SK-N-SH (cell line): ENCODE measurements around the gene PFN1. TPM values are rescaled to one million over a fixed set of nuclear protein-coding genes. Genes with fewer than 3 reads are reported as not detected.

Experiments used
- CTCF ChIA-PET: fragments of 300-600, 350-600 bp; formaldehyde crosslinking; extraction: SDS; loops from one replicate; lab custom pipeline; 2021; lab: Yijun Ruan, JAX
- POLR2A ChIA-PET: fragments of 350-600 bp; sonication (Branson Sonifier 250); formaldehyde crosslinking; extraction: SDS; loops from one replicate; lab custom pipeline; 2020; ENCODE audit warnings: antibody characterized with exemption, inconsistent platforms; lab: Yijun Ruan, JAX
- DNase-seq: peaks from one replicate; pipeline ENCODE4 v3.0.0; 2012
- H2AFZ ChIP-seq: fragments of 200-600 bp; sonication (generic); 2 replicates; pipeline ENCODE4 v1.8.1; 2016; ENCODE audit warnings: antibody characterized with exemption, mild to moderate bottlenecking, low read depth
- H3F3A ChIP-seq: fragments of 200-600 bp; sonication (generic); replicated peaks from 2 replicates; pipeline ENCODE3; 2016; ENCODE audit warnings: antibody characterized with exemption, mild to moderate bottlenecking; ENCODE audit not compliant: insufficient read depth
- H3K27ac ChIP-seq, 2 experiments: fragments of 200-500 bp in 1 of 2; fragments of 200-600 bp in 1 of 2; sonication (Bioruptor generic) in 1 of 2; sonication (generic), shearing (Covaris generic) in 1 of 2; 2 replicates each; pipeline versions ENCODE4 v1.5.1 to v1.6.1; 2014 to 2016; ENCODE audit warnings: low read depth in 2 of 2, inconsistent platforms in 1 of 2, low read length in 1 of 2, mild to moderate bottlenecking in 1 of 2, mixed read lengths in 1 of 2
- H3K27me3 ChIP-seq: fragments of 200-600 bp; sonication (generic), shearing (Covaris generic); 2 replicates; pipeline ENCODE4 v1.6.1; 2016; ENCODE audit warnings: mixed run types; ENCODE audit not compliant: insufficient read depth
- H3K36me3 ChIP-seq, 2 experiments: fragments of 200-500 bp in 1 of 2; fragments of 200-600 bp in 1 of 2; sonication (Bioruptor generic) in 1 of 2; sonication (generic) in 1 of 2; replicated peaks in 1 of 2; 2 replicates each; pipeline versions ENCODE3 to v1.5.1; 2014 to 2016; ENCODE audit warnings: low read length in 1 of 2, mild to moderate bottlenecking in 1 of 2; ENCODE audit not compliant: insufficient read depth in 2 of 2, control insufficient read depth in 1 of 2
- H3K4me1 ChIP-seq, 2 experiments: fragments of 200-500 bp in 1 of 2; fragments of 200-600 bp in 1 of 2; sonication (Bioruptor generic) in 1 of 2; sonication (generic), shearing (Covaris generic) in 1 of 2; 2 replicates each; pipeline versions ENCODE4 v1.5.1 to v1.6.1; 2014 to 2016; ENCODE audit warnings: low read depth in 1 of 2, low read length in 1 of 2, mixed run types in 1 of 2; ENCODE audit not compliant: insufficient read depth in 2 of 2, control insufficient read depth in 1 of 2
- H3K4me2 ChIP-seq: fragments of 200-600 bp; sonication (generic), shearing (Covaris generic); 2 replicates; pipeline ENCODE4 v1.6.1; 2017; ENCODE audit warnings: mixed run types
- H3K4me3 ChIP-seq, 2 experiments: fragments of 200-500 bp in 1 of 2; fragments of 200-600 bp in 1 of 2; sonication (Bioruptor generic) in 1 of 2; sonication (generic), shearing (Covaris generic) in 1 of 2; 2 replicates each; pipeline versions ENCODE4 v1.5.1 to v1.8.1; 2014 to 2016; ENCODE audit warnings: low read depth in 2 of 2, inconsistent platforms in 1 of 2, low read length in 1 of 2, mild to moderate bottlenecking in 1 of 2, mixed read lengths in 1 of 2, moderate library complexity in 1 of 2
- H3K79me2 ChIP-seq: fragments of 200-600 bp; sonication (generic); 2 replicates; pipeline ENCODE4 v1.8.1; 2017; ENCODE audit warnings: mild to moderate bottlenecking; ENCODE audit not compliant: insufficient read depth
- H3K9ac ChIP-seq: fragments of 200-600 bp; sonication (generic); 2 replicates; pipeline ENCODE4 v1.6.1; 2017; ENCODE audit warnings: mixed run types
- H3K9me2 ChIP-seq: fragments of 200-600 bp; sonication (generic); 2 replicates; pipeline ENCODE4 v1.6.1; 2017; ENCODE audit warnings: mixed run types
- H3K9me3 ChIP-seq: fragments of 200-600 bp; sonication (generic); 2 replicates; pipeline ENCODE4 v1.6.1; 2017; ENCODE audit warnings: mixed run types, mild to moderate bottlenecking, moderate library complexity
- H4K20me1 ChIP-seq: fragments of 200-600 bp; sonication (generic); 2 replicates; pipeline ENCODE4 v1.6.1; 2017; ENCODE audit warnings: mild to moderate bottlenecking, mixed run types; ENCODE audit not compliant: insufficient read depth
- CHD2 ChIP-seq: fragments of 150-350 bp; IDR thresholded peaks from 2 replicates; pipeline ENCODE4 v1.6.1; 2018; ENCODE audit warnings: low read length; ENCODE audit not compliant: partially characterized antibody
- ELF1 ChIP-seq: IDR thresholded peaks from 2 replicates; pipeline ENCODE4 v1.4.0; 2012
- FOSL2 ChIP-seq: IDR thresholded peaks from 2 replicates; pipeline ENCODE4 v1.4.0; 2012; ENCODE audit warnings: low read depth, mild to moderate bottlenecking, moderate library complexity, borderline replicate concordance
- FOXJ3 ChIP-seq: sonication (generic); formaldehyde crosslinking; IDR thresholded peaks from 2 replicates; pipeline ENCODE4 v1.5.1; 2020; ENCODE audit warnings: mild to moderate bottlenecking, missing genetic modification reagents
- FOXM1 ChIP-seq: IDR thresholded peaks from 2 replicates; pipeline ENCODE4 v1.4.0; 2012; ENCODE audit warnings: low read depth, mild to moderate bottlenecking
- JUND ChIP-seq: IDR thresholded peaks from 2 replicates; pipeline ENCODE4 v1.4.0; 2012
- MEF2A ChIP-seq: IDR thresholded peaks from 2 replicates; pipeline ENCODE4 v1.4.0; 2012; ENCODE audit warnings: low read depth, borderline replicate concordance
- NRF1 ChIP-seq: IDR thresholded peaks from 2 replicates; pipeline ENCODE4 v1.6.1; 2012; ENCODE audit warnings: low read depth, mild to moderate bottlenecking, low read length
- POLR2AphosphoS5 ChIP-seq: IDR thresholded peaks from 2 replicates; pipeline ENCODE4 v1.6.1; 2012; ENCODE audit warnings: low read depth, low read length
- SIN3A ChIP-seq: IDR thresholded peaks from 2 replicates; pipeline ENCODE4 v1.6.1; 2012; ENCODE audit warnings: low read depth, mild to moderate bottlenecking, low read length, moderate library complexity, borderline replicate concordance
- TAF1 ChIP-seq: IDR thresholded peaks from 2 replicates; pipeline ENCODE4 v1.6.1; 2012; ENCODE audit warnings: low read depth, mild to moderate bottlenecking, low read length, moderate library complexity, borderline replicate concordance
- TEAD4 ChIP-seq: IDR thresholded peaks from 2 replicates; pipeline ENCODE4 v1.4.0; 2012; ENCODE audit warnings: mild to moderate bottlenecking, borderline replicate concordance; ENCODE audit not compliant: insufficient read depth
- USF1 ChIP-seq: IDR thresholded peaks from 2 replicates; pipeline ENCODE4 v1.4.0; 2012; ENCODE audit warnings: low read depth, borderline replicate concordance
- USF2 ChIP-seq: fragments of 150-350 bp; IDR thresholded peaks from 2 replicates; pipeline ENCODE4 v1.6.1; 2017; ENCODE audit warnings: antibody characterized with exemption, low read length, low read depth, borderline replicate concordance
- ZBTB33 ChIP-seq: IDR thresholded peaks from 2 replicates; pipeline ENCODE4 v1.4.0; 2012; ENCODE audit warnings: low read depth, borderline replicate concordance
- WGBS: methylation state at CpG from one replicate; pipeline ENCODE4 v1.1.6; 2017; ENCODE audit warnings: low lambda C conversion rate; 5-methylcytosine and 5-hydroxymethylcytosine counted together
- polyA plus RNA-seq, 3 experiments: library from polyadenylated mRNA; depleted of rRNA; stranded (reverse); fragments of >200 nt; gene quantifications; 2 replicates each; pipeline ENCODE4 v1.2.3, GENCODE V29; 2012
- TF ChIP-seq, protein P1 (sequence below): IDR thresholded peaks from 2 replicates; pipeline ENCODE4; 2012
- TF ChIP-seq, protein P2 (sequence below): IDR thresholded peaks from 2 replicates; pipeline ENCODE4 v1.4.0; 2012; ENCODE audit warnings: low read depth

PFN1 gene
- polyA plus RNA-seq, 1 of the 3 experiments (the other 2 are of a cell fraction), result 2,484 TPM

DNA sequence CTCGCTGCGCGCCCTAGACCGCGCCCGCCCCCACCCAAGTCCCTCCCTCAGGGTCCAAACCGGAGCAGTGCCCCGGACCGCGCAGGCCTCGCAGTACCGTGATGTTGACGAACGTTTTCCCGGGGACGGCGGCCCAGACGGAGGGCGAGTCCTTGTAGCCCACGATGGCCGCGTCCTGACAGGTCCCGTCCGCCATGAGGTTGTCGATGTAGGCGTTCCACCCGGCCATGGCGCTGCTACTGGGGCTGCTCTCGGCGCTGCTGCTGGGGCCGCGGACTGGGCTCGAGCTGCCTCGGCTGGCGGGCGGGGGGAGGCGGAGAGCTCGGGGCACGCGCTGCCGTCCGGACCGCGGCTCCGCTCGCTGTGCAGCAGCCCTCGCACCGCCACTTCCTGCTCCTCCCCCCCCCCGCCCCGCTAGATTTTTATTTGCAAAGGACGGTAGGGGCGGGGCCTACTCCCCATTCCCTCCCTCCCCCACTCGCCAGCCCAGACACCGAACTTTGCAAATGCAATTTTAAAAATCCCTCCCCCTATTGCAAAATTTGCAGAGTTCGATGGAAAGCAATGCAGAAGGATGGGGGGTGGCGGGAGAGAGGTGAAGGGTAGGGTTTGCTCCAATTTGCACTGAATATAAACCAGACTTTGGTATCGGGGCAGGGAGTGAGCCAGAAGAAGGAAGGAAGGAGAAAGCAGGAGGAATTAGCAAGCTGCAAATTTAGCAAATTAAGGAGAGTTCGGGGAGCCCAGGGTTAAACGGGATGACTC lies at the start of gene PFN1 (continued):
- TF ChIP-seq, protein P1, sequence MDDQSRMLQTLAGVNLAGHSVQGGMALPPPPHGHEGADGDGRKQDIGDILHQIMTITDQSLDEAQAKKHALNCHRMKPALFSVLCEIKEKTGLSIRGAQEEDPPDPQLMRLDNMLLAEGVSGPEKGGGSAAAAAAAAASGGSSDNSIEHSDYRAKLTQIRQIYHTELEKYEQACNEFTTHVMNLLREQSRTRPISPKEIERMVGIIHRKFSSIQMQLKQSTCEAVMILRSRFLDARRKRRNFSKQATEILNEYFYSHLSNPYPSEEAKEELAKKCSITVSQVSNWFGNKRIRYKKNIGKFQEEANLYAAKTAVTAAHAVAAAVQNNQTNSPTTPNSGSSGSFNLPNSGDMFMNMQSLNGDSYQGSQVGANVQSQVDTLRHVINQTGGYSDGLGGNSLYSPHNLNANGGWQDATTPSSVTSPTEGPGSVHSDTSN, result no peak
- TF ChIP-seq CHD2, result peak; percentile 78
- TF ChIP-seq USF1, result no peak
- TF ChIP-seq SIN3A, result peak; percentile 33; the same call in 1 of the 2 replicates
- no peak for TF ChIP-seq MEF2A
- no peak for TF ChIP-seq NRF1
- no peak for TF ChIP-seq FOXJ3 (CRISPR knock-in tag)
- TF ChIP-seq FOXM1, result no peak
- peak; percentile 82 for TF ChIP-seq POLR2AphosphoS5
- TF ChIP-seq TEAD4, result peak; percentile 16; the same call in 1 of the 2 replicates
- TF ChIP-seq USF2, result no peak
- TF ChIP-seq, all 33 proteins: peak for 11

DNA sequence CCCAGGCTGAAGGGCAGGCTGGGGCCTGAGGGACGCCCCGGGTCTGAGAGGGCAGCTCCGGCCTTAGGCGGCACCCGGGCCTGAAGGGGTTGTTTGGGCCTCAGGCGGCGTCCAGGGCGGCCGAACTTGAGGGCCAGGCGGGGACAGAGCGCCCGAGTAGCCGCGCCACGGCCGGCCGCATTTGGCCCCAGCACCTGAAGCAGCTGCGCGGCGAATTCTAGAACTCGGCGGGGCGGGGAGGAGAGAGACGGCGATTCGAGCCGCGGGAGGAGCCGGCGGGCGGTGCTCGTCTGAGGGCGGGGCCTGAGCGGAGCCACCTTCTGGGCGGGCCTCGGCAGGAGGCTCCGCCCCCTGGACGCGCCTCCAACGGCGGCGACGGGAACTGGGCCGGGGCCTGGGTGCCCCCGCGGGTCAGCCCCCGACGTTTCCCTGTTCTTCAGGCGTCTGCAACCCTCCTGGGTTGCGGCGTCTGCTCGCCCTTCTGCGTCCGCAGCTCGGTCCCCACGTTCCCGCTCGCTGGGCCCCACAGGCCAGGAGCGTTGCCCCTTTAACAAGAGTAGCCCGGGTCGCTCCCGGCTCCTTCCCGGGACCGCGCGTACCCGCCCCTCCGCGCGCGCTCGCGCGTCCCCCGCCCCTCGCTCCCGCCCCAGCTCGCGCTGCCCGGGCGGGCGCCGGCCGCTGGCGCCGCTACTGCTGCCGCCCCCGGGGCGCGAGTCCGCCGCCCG lies 49.1 kb upstream of the PFN1 start, which contains the start of the genes INCA1 and KIF1C:
Gene INCA1, minus strand, starts transcription at position 221 of the 725 bp plus-strand sequence. CDS start 3,085 bp downstream, outside the sequence.
Gene KIF1C, plus strand, starts transcription at position 649 of the 725 bp plus-strand sequence. CDS start 2,297 bp downstream, outside the sequence.
- ChIA-PET CTCF (interaction anchor here (0.7 to 8.1 kb wide), 7 partner anchors 9 to 65 kb away, joined by 3 to 54 read pairs (median 3); partner anchors contain the start of genes CAMTA2 and PFN1), POLR2A (interaction anchor here (0.6 to 2.2 kb wide), 6 partner anchors 8 to 293 kb away, joined by 3 to 13 read pairs (median 5); partner anchors contain the start of genes PELP1, PFN1 and SPAG7)
- H3K4me2 ChIP-seq, result peak within 1 kb of the TSS; percentile 99
- peaks cover 20% of the 10 kb centered on the region for H4K20me1 ChIP-seq
- H3F3A ChIP-seq, result peaks cover 4% of the 10 kb centered on the region
- peak; percentile 99 for DNase-seq
- H3K27ac ChIP-seq, result peak within 1 kb of the TSS; percentile 66 to 85; a peak in 3 of 4 replicates
- H3K79me2 ChIP-seq, result peaks cover 45% of the 10 kb centered on the region
- H3K4me1 ChIP-seq, result peaks cover 10 to 24% of the 10 kb centered on the region in 2 experiments; a peak in 3 of 4 replicates
- H3K9me2 ChIP-seq, result no peaks in the 10 kb centered on the region
- no peaks in the 10 kb centered on the region for H3K27me3 ChIP-seq
- peak within 1 kb of the TSS; percentile 93 to 99 for H3K4me3 ChIP-seq
- peak within 1 kb of the TSS; percentile 78; the same call in 1 of the 2 replicates for H2AFZ ChIP-seq
- H3K9me3 ChIP-seq, result no peaks in the 10 kb centered on the region
- peaks cover 10 to 17% of the 10 kb centered on the region in 2 experiments for H3K36me3 ChIP-seq
- peak within 1 kb of the TSS; percentile 84 for H3K9ac ChIP-seq
- no CpG with 5 or more reads among the region's 93 CpGs for WGBS
- TF ChIP-seq, protein P2, sequence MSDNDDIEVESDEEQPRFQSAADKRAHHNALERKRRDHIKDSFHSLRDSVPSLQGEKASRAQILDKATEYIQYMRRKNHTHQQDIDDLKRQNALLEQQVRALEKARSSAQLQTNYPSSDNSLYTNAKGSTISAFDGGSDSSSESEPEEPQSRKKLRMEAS, result peak; percentile 67
- peak; percentile 79; the same call in 1 of the 2 replicates for TF ChIP-seq SIN3A
- TF ChIP-seq FOSL2, result no peak
- TF ChIP-seq TAF1, result peak; percentile 70
- TF ChIP-seq CHD2, result no peak
- no peak for TF ChIP-seq JUND
- TF ChIP-seq ELF1, result no peak
- no peak for TF ChIP-seq ZBTB33
- TF ChIP-seq, protein P1, result no peak
